MV-4-11 (cell line): ENCODE data around the gene DSCAM.
"Not testable (repeated sequence)": the region's sequence is repeated elsewhere in the genome, so short reads cannot be mapped to it uniquely, and the experiment has no call there.

Experiments
- DNase-seq: peaks from one replicate; lab custom pipeline; 2025; lab: John Stamatoyannopoulos, UW

DSCAM gene

DNA sequence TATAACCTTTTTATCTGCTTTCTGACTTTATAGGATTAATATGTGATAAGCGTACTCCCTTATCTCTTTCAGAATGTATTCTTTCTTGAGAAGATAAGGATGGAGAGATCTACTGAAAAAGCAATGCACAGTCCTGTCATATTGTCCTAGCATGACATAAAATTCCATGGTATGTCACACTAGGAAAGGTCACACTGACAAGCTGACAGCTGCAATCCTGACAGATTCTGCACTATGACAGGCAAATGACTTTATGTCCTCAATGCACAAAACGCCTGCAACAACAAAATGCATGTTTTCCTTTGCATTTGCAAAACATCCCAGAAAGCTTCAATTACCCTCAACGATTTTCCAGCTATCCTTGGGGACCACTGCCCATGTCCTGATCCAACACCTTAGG, 393.8 kb downstream of the DSCAM start:
- DNase-seq, result no peak

DNA sequence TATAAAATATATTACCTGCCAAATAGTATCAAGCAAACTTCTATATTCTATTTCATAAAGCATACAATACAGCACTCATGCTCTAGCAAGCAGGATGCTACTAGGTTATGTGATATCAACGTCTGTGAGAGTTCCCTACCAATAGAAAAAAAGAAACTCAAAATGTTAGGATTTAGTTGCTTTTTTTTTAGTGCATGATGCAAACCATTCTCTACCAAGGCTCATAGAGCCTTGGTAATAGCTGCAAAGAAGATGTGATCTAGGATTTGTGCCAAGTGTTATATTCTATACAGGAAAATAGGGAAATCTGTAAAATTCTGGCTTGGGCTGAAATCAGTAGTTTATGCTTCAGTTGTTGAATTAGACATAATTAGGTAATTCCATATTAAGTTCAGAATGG, 394.4 kb downstream of the DSCAM start:
- DNase-seq, result no peak

DNA sequence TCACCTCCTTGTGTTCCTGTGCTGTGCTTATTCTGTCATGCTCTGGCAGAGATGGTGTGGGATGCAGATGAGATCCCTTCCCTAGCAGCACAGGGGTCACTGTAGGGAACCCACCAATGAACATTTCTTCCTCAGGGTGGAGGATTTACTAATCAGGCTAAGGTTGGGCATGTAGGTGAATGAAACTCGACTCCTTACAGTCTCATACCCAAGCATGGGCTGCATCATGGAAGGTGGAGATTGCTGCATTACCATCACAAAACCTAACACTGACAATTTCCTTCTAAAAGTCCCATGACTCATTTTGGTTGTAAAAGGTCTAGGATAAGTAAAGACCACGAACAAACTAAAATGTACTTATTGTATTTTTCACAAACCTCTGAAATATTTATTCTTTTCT, 399.9 kb downstream of the DSCAM start:
- no peak for DNase-seq

DNA sequence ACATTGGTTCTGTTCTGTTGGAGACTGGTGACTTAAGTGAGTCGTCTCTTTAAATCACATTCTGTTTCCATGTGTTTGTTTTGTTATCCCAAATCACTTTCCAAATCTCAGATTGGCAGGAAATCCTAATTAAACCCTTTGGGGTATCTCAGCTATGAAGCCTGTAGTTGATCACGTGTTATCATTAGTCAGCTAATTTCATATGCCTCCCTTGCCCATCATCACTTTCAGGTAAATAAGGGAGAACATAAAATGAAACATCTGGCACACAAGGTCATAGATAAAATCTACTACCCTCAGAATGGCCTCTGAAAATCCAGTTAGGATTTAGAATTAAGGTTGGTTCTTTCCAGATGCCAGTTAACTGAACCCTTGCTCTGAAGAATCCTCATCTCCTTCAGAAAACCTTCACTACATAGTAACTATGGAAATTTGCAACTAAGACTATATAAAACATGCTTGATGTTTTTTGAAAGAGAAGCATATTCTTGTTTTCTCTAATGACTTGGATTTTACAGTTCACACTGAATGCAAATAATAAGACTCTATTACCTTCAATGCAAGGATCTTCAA, 401.5 kb downstream of the DSCAM start:
- no peak for DNase-seq

DNA sequence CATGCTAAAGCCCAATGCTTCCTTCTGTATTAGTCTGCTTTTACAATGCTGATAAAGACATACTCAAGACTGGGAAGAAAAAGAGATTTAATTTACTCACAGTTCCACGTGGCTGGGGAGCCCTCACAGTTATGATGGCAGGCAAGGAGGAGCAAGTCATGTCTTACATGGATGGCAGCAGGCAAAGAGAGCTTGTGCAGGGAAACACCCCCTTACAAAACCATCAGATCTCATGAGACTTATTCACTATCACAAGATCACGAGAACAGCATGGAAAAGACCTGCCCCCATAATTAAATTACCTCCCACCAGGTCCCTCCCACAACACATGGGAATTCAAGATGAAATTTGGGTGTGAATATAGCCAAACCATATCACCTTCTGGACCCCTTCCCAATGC, 407.4 kb downstream of the DSCAM start:
- not testable (repeated sequence) for DNase-seq

DNA sequence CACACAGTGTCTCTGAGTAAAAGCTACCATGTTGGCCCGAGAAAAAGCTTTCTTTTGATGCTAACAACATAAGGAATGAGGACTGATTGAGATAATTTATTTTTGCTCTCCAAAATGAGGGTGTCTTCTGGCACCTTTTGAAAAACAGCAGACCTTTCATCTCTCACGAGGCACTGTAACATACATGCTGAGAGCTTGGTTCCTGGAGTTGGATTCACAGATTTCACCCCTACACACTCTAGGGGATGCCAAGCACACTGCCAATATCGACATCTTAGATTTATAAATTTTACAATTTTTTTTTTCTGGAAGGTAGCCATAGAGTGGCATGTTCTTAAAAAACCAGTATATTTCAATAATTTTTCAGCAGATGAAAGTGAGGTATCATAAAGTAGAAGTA, 408.3 kb downstream of the DSCAM start:
- no peak for DNase-seq

DNA sequence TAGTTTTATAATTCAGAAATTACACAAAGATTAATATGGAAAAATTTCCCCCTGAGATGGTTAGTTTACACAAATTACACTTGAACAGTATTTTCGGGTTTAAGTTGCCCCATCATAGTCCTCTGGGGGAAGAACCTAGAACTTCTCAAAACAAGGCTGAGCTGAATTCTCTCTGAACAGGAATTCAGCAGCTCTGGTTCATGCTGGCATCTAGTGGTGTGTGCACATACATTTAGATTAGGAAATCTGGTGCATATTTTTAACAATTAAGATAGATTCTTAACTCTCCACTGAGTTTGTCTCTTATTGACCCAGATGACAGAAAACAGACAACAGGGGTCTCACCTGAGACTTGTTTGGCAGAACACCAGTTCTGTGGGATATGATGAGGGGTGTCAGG, 410.7 kb downstream of the DSCAM start:
- no peak for DNase-seq

DNA sequence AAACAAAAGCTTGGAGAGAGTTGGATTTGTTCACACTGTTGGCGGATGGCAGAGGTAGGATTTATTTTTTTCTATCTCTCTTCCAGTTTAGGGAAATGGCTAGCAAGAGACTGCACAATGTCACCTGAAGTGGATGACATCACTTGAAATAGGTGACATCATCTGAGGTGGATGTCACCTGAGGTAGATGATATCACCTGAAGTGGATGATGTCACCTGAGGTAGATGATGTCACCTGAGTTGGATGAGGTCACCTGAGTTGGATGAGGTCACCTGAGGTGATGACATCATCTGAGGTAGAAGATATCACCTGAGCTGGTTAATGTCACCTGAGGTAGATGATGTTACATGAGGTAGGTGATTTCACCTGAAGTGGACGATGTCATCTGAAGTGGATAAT, 413.4 kb downstream of the DSCAM start:
- no peak for DNase-seq

DNA sequence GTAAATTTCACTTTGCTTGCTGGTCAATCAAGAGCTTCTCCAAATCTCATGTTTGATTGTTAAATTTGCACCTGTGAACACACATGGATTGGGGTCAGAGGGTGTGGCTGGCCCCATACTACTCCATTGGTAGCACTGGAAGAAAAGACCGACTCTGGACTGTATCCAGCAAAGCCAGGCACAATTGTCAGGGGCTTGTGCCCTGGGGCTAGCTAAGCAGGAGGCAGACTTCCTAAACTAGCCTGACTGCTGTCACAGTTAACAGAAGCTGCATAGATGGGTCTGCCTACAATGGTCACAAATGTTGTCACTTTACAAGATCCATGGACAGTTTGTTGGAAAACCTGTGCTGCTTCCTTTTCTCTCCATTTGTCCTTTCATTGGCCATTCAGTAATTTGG, 421.0 kb downstream of the DSCAM start:
- DNase-seq, result no peak

DNA sequence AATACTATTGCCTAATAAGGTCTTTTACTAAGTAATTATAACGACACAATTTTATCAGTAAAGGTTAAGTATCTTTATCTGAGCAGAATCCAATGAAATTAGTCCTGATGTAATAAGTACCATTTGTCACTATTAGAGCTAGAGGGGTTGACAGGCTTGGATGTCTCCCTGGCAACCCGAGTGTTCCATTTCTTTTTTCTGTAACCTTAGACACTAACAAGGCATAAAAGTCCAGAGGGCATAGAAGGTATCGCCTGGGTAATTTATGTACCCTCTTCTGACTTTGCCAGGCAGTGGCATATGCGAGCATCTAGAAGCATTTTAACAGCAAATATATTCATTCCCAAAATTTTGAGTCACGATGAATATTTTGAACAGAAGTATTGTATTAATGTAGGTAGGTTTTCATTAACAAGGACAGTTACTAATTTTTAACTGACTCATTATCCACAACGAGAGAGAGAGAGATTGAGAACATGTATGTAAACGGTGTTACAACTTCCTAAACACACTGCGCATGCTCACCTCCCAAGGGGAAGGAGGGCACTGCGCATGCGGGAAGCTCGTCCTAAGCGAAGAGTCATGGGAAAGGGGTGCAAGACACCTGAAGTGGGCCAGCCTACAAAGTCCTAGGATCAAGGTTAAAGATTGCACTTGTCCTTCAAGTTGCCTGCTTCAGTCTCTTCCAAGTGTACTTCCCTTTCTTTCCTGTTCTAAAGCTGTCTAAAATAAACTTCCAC, 423.9 kb downstream of the DSCAM start:
- no peak for DNase-seq

DNA sequence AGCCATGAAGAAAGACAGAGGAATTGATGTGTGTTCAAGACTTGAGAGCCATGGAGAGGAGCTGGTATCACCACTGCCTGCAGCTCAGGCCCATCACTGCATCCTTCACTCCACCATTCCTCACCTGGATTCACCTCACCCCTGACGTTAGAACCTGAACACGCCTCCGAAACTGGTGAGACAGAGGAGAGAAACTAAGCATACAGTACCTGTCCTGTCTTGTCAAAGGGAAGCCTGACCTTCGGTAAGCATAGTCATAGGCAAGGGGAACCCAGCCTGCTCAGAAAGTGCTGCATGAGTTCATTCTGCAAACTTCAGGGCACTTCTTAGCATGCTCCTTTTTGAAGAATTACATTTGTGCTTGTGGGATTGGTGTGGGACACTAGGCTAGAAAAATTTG, 425.8 kb downstream of the DSCAM start:
- DNase-seq, result no peak

DNA sequence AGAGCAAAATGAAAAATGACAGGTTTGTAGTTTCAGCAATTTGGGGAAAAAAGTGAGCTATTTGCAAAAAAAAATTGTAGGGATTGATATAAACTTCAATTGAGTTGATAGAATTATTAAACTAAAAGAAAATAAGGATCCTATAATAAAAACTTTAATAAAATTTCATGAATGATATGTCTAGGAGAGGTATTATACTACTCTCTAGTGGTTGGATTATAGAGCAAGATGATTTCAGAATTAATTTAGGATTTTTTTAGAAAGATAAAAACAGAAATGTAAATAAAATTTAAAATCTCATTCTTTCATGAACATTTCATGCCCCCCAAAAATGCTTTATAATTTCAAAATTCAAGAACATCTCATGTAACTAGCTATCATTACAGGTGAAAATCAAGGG, 430.4 kb downstream of the DSCAM start:
- no peak for DNase-seq

DNA sequence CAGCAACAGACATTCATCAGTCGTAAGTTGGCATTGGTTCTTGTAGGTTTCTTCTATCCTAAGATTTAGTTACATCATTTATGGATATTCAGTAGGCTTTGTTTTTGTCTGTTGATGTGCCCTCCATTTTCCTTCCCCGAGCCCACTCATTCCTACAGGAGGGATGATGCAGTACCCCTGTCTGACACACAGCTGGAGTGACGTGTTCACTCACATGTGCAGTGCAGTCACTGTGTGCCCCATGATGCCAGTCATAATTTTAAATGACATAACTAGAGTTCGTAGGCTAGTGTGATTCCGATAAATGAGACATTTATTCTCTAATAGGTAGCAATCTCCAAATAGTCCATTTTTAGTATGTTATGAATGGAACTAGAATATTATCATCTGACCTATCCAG, 438.4 kb downstream of the DSCAM start:
- DNase-seq, result no peak

DNA sequence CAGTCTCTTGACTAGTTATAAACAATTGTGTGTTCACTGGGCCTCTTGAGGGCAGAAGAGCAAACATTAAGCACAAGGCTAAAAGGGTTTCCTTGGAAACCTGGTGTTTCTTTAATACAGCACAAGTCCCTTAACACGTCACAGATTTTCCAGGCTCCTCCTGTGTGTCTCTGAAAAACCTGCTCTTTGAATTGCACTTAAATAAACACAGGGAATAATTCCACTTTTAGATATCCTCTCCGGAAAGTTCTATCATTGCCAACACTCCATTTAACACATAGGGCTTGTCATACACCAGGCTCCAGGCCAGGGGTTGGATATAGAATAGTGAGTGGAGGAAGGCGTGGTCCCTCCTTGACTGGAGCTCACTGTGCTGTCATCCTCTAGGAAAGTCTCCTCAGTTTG, 442.6 kb downstream of the DSCAM start:
- DNase-seq, result no peak

DNA sequence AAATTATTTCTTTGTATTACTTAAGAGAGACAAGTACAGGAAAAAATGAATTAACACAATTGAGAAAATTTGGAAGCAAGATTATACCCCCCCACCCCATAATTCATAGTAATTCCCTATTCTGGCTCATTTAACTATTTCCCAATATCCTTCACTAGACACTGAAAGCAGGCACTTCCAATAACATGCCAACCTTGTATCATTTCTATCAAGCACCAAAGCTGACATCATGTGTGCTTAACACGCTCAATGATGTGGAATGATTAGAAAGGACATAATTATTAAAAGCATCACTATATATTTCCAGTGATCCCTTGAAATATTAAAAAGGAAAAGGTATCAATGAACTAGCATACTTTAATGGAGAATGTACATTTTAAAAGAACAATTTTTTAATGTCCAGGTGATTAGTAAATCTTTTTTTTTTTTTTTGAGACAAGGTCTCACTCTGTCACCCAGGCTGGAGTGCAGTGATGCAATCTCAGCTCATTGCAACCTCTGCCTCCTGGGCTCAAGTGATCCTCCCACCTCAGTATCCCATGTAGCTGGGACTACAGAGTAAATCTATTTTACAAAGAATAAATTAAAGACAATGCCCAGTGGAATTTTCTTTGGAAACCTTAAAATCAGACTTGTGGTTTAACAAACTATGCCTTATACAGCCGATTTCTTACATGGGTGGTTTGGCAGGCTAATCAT, 443.9 kb downstream of the DSCAM start:
- DNase-seq, result no peak

DNA sequence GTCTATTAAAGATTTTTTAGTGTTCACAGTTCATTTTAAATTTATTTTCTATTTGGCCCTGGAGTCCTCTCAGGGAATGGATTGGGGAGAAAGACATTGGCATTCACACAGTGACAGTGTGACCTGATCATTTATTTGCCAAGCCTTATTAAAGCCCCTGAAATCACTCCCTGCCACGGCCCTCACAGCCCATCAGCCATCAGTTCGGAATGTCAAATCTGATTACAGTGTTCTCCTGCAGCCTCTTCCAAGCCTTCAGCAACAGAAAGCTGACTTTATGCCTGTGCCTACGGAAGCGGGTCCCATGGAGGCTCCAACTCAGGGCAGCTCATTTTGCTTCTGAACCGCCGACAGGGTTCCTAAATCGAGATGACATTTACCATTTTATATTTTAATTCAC, 451.2 kb downstream of the DSCAM start:
- no peak for DNase-seq

DNA sequence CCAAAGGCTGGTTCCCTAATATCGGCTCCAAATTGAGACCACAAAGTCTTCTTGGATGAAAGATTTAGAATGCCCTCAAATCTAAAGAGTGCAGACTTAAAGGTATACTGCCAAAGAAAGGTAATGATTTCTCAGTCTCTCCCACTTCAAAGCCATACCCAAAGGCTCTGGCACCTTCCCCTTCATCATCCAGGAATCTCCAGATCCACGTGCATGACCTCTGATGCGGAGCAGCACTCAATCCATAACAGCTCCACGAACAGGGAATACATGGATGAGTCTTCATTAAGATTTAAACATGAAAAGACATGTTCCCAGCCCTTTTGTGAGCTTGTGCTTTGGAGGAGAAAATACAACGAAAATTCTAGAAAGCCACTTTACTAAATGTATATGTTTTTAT, 453.9 kb downstream of the DSCAM start:
- DNase-seq, result no peak

DNA sequence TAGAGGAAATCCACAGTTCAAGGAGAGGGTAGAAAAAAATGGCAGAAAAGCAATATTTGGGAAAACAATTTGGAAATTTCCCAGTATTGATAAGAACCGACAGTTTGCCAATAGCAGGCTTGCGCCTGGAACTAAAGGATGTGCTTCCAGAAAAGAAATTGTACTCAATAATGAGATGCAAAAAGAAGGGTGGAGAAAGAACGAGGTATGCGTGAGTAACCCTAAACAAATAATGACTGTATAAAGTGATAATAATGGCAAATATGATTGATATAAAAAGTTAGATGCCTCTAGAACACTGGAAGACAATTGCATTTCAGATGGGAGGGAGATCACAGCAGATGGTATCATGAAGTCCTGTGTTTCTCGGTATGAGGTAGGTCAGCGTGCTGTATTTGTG, 458.9 kb downstream of the DSCAM start:
- DNase-seq, result no peak

DNA sequence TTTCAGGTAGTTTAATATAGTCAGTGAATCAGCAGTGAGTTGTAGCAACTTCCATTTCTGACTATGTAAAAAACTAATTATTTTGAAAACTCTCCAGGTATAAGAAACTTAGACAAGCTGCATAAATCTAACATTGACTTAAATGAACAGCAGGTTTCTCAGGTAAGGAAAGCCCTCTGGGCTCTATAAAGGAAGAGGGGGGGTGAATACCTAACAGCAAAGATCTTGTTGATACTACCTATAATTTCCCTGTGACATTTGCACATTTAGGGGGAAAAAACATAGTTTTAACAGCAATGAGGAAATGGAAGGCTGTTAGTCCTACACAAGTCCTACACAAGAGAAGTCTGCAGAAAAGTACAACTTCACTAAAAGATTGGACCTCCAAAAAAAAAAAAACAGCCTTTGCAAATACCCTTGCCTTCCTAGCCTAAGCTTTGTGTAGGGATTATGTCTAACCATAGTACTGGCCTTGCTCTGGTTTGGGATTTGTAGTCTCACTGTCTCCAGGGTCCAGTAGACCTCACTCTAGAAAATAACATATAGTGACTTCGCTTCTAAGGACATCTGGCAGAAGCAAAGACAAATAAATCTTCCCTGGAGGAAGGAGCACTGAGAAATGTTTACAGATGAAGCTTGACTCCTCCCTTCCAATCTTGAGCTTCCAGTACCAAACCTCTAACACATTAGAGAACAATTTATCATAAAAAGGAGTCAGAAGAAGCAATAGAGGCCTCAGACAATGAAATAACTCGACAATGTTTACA, 459.8 kb downstream of the DSCAM start:
- no peak for DNase-seq

DNA sequence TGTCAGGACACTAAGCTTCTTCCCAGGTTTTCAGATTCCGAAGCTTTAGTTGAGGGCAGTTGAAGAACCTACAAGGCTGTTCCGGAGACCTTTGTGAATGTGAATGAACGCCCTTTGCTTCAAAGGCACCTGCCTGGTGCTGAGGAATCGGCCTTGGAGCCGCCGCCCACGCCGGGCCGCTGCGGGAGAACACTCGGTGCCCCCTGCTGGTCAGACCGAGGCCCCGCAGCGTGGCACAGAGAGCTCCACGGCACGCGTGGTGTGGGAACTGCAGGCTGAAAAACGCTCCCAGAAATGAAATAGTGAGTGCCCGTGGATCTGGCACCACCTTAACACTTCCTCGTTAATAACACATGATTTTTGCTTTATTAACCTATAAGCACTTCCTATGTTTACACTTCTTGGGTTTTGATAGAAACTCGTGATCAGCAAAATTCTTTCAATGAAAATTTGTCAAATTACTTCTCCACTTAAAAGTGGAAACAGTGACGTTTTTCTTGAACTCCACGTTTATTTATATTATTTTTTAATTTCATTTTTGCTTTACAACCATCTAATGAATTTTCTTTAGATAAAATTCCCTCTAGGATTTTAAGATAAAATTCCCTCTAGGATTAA, 460.6 kb downstream of the DSCAM start:
- DNase-seq, result peak; percentile 5

DNA sequence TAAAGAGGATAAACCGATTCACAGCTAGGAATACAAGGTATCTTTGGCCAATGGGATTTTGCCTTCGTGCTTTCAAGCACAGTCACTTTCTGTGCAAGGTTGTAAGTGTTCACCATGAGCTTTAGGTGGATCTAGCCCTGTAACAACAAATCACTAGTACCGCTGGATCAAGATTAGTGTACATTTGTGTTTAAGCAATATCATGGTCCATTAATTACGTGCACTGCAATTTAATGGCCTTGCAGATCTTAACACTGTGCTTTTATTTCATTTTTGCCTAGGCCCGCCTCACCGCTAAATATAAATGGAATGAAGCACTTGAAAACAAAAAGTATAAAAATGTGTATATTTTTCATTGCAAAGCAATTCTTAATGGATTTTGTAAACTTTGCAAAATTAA, 461.1 kb downstream of the DSCAM start:
- DNase-seq, result no peak

DNA sequence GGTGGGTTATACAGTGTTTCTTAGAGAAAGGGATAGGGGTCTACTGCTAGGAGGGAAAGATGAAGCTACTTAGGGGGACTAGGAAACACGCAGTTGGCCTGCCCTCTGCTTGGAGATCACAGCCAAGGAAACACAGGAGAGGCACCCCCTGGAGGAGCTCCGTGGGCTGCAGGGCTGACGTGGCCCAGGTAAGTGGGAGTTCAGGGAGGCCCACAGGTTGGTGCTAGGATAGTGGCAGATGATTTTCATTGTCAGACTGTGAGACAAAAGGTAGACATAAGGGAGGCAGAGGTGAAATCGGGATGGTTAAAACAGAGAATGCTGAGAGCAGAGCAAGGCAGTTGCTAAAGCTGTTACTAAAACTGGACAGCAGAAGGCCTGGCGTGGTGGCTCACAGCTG, 463.0 kb downstream of the DSCAM start:
- DNase-seq, result no peak
